ENCODE results near the gene VKORC1. TPM values are rescaled to one million over a fixed set of nuclear protein-coding genes. Genes with fewer than 3 reads are reported as not detected.

The VKORC1 gene
- total RNA-seq, 2 experiments from 2014 or later, result 19.0 to 19.2 TPM

DNA sequence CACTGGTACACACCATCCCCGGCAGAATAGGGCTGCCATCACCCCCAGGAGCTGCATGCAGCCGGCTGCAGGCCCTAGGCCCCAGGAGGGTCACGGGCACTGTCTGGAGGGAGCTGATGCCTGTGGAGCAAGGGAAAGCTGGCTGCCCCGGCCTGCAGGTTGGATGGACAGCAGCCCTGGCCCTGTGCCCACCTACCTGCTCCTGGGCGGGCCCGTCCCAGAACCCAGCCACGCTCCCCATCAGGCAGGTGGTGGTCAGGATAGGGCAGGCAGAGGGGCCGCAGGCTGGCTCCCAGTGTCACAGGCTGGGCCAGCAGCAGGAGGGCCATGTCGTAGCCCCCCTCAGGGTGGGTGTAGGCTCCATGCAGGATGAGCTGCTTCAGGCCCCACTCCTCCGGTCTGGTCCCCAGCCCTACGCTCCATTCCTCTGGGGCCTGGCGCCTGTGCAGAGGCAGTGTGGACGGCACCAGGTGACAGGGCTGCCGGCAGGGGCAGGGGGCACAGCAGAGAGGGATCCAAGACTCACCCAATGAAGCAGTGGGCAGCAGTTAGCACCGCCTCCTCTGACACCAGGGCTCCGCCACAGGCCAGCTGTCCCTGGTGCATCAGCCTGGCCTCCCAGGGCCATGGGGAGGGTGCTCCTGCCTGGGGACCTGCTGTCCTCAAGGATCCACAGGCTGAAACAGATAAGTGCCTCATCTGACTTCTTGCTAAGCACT, 9.9 kb downstream of the VKORC1 start:
- no peaks in the 10 kb centered on the region for H3K9me3 Mint-ChIP-seq
- H3K36me3 ChIP-seq (ENCODE audit: insufficient read depth, low read length), result peaks cover 48% of the 10 kb centered on the region
- no peak for ATAC-seq (ENCODE audit: poor library complexity)

DNA sequence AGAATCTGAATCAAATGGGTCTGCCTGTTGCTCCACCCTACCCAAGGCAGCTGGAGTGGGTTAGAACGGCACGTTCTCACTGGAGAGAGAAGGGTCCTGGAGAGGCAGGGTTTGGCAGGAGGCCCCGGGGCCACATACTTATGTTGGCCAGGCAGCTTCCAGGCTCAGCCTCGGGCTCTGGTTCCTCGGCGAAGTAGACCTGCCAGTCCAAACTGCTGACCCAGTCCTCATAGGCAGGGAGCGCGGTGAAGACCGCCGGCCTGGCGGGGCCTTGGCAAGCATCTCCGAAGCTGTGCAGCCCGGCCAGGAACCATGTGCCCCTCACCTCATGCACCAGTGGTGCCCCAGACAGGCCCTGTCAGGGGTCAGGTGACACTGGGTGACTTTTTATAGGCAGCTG, 10.6 kb downstream of the VKORC1 start:
- no peaks in the 10 kb centered on the region for H3K9me3 ChIP-seq (ENCODE audit: control insufficient read depth in 1 of 2, insufficient read depth in 1 of 2, low read length in 2 of 2)
- Mint-ChIP-seq H3K4me1 (ENCODE audit: low read depth) (peaks cover 8% of the 10 kb centered on the region), H3K27me3 (no peaks in the 10 kb centered on the region), H3K9me3 (no peaks in the 10 kb centered on the region), H3K36me3 (ENCODE audit: low read depth) (peaks cover 46% of the 10 kb centered on the region), H3K27ac (no peak overlapping the region), H3K4me3 (no peak overlapping the region)
- TF ChIP-seq, protein P1, sequence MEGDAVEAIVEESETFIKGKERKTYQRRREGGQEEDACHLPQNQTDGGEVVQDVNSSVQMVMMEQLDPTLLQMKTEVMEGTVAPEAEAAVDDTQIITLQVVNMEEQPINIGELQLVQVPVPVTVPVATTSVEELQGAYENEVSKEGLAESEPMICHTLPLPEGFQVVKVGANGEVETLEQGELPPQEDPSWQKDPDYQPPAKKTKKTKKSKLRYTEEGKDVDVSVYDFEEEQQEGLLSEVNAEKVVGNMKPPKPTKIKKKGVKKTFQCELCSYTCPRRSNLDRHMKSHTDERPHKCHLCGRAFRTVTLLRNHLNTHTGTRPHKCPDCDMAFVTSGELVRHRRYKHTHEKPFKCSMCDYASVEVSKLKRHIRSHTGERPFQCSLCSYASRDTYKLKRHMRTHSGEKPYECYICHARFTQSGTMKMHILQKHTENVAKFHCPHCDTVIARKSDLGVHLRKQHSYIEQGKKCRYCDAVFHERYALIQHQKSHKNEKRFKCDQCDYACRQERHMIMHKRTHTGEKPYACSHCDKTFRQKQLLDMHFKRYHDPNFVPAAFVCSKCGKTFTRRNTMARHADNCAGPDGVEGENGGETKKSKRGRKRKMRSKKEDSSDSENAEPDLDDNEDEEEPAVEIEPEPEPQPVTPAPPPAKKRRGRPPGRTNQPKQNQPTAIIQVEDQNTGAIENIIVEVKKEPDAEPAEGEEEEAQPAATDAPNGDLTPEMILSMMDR (IDR thresholded peaks at IDR 0.05), result no peak
- H3K36me3 ChIP-seq (ENCODE audit: insufficient read depth, low read length), result peaks cover 55% of the 10 kb centered on the region
- H3K27ac ChIP-seq (ENCODE audit: low read depth in 1 of 2, low read length in 2 of 2), result no peak overlapping the region
- ChIA-PET POLR2A (interaction anchor here (0.9 to 2.0 kb wide), 3 partner anchors 9 to 33 kb away, joined by 3 to 15 read pairs (median 3); partner anchors contain the start of genes KAT8, ZNF646 and ZNF668), CTCF (no interaction called here)
- no peak overlapping the region for H3K4me3 ChIP-seq (ENCODE audit: low read length)
- intact Hi-C loops (cut with DNase I, micrococcal nuclease), result no loop called here
- DNase-seq, result no peak
- no peak for ATAC-seq (ENCODE audit: poor library complexity)
- H3K4me1 ChIP-seq (ENCODE audit: insufficient read depth, low read length), result peaks cover 12% of the 10 kb centered on the region
- no peaks in the 10 kb centered on the region for H3K27me3 ChIP-seq (ENCODE audit: control insufficient read depth in 1 of 2, insufficient read depth in 2 of 2, low read length in 2 of 2)

More for the DNA sequence above, 9.9 kb downstream of the VKORC1 start:
- TF ChIP-seq, protein P1 (IDR thresholded peaks at IDR 0.05), result no peak
- Histone ChIP-seq H3K4me1 (ENCODE audit: insufficient read depth, low read length) (peaks cover 12% of the 10 kb centered on the region), H3K9me3 (ENCODE audit: control insufficient read depth in 1 of 2, insufficient read depth in 1 of 2, low read length in 2 of 2) (no peaks in the 10 kb centered on the region), H3K4me3 (ENCODE audit: low read length) (no peak overlapping the region), H3K27ac (ENCODE audit: low read depth in 1 of 2, low read length in 2 of 2) (no peak overlapping the region), H3K27me3 (ENCODE audit: control insufficient read depth in 1 of 2, insufficient read depth in 2 of 2, low read length in 2 of 2) (no peaks in the 10 kb centered on the region)
- Mint-ChIP-seq H3K27ac (no peak overlapping the region), H3K4me3 (no peak overlapping the region), H3K4me1 (ENCODE audit: low read depth) (peaks cover 8% of the 10 kb centered on the region), H3K36me3 (ENCODE audit: low read depth) (peaks cover 42% of the 10 kb centered on the region), H3K27me3 (no peaks in the 10 kb centered on the region)
- DNase-seq, result no peak
- intact Hi-C loops (cut with DNase I, micrococcal nuclease), result no loop called here
- ChIA-PET CTCF (no interaction called here), POLR2A (interaction anchor here (0.9 to 2.0 kb wide), 3 partner anchors 8 to 33 kb away, joined by 3 to 15 read pairs (median 3); partner anchors contain the start of genes KAT8, ZNF646 and ZNF668)

DNA sequence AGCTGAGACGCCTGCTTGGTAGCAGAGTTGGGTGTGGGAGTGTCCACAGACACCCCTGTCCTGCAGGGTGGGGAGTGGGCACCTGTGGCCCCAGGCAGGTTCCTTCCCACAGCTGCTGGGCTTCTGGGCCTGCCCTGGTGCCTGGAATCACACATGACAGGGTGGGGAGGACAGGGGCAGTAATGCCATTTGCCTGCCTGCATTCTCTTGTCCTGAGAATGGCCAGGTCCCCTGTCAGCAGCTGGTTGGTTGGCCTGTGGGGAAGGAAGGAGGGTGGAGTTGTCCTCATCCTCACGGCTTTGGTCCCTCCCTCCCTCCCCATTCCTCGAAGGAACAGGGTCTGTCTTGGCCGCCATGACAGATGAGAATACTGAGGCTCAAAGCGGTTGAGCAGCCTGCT, 11.0 kb downstream of the VKORC1 start:
- Mint-ChIP-seq H3K36me3 (ENCODE audit: low read depth) (peaks cover 50% of the 10 kb centered on the region), H3K27ac (no peak overlapping the region), H3K27me3 (no peaks in the 10 kb centered on the region), H3K9me3 (no peaks in the 10 kb centered on the region), H3K4me3 (no peak overlapping the region), H3K4me1 (ENCODE audit: low read depth) (peaks cover 8% of the 10 kb centered on the region)
- H3K27ac ChIP-seq (ENCODE audit: low read depth in 1 of 2, low read length in 2 of 2), result no peak overlapping the region
- ATAC-seq (ENCODE audit: poor library complexity) (no peak), DNase-seq (no peak)
- no peaks in the 10 kb centered on the region for H3K27me3 ChIP-seq (ENCODE audit: control insufficient read depth in 1 of 2, insufficient read depth in 2 of 2, low read length in 2 of 2)
- H3K36me3 ChIP-seq (ENCODE audit: insufficient read depth, low read length), result peaks cover 57% of the 10 kb centered on the region
- H3K4me3 ChIP-seq (ENCODE audit: low read length), result no peak overlapping the region
- H3K9me3 ChIP-seq (ENCODE audit: control insufficient read depth in 1 of 2, insufficient read depth in 1 of 2, low read length in 2 of 2), result no peaks in the 10 kb centered on the region
- peaks cover 12% of the 10 kb centered on the region for H3K4me1 ChIP-seq (ENCODE audit: insufficient read depth, low read length)
- intact Hi-C loops (cut with DNase I, micrococcal nuclease), result no loop called here
- ChIA-PET CTCF (no interaction called here), POLR2A (interaction anchor here (1.3 to 2.0 kb wide), 2 partner anchors 9 to 34 kb away, joined by 3 to 15 read pairs; partner anchors contain the start of genes KAT8, ZNF646 and ZNF668)
- TF ChIP-seq, protein P1 (IDR thresholded peaks at IDR 0.05), result no peak

Data from CD4-positive, alpha-beta T cell (primary cell).